Stimulated activated CD4-positive, alpha-beta T cell treated with anti-CD3 and anti-CD28 coated beads, TNF-alpha, amount 100 ng/mL, for 1 hour (primary cell): ENCODE data around the gene KSR2.
"Not testable (repeated sequence)": the region's sequence is repeated elsewhere in the genome, so short reads cannot be mapped to it uniquely, and the experiment has no call there.

Experiments used
- DNase-seq, 3 donors: peaks; one replicate each; pipeline ENCODE4 v3.0.0-alpha.2; 2020; ENCODE audit warnings: low read depth in 3 of 3, low spot score in 1 of 3

The KSR2 gene

GRCh38 chr12:117829108-117829507, 139.7 kb downstream of the KSR2 start:
- DNase-seq: no peak

DNA sequence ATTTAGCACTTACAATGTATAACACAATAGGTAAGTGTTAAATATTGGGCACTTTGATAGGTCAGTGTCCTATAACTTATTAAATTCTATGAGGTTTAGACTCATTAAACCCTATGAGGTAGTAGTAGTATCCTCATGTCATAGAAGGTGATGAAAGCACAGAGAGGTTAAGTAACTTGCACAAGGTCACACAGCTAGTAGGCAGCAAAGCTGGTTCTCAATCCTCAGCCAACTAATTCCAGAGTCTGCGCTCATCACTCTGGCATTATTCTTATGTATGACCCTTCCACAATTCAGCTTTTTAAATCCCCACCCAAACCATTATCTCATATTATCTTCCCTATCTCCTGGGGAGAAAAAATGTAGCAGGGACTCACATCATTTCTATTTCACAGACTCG, 141.1 kb downstream of the KSR2 start:
- DNase-seq: no peak

DNA sequence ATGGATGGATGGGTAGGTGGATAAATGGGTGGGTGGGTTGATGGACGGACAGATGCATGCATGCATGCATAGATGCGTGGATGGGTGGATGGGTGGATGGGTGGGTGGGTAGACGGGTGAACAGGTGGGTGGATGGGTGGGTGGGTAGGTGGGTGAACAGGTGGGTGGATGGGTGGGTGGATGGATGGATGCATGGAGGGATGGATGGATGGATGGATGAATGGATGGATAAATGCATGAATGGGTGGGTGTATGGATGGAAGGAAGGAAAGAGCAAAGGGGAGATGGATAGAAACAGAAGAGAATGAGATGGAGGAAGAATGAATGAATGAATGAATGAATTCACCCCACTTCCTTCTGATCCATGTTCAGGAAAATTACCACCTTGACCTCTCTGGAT, 143.0 kb downstream of the KSR2 start:
- DNase-seq: no peak

DNA sequence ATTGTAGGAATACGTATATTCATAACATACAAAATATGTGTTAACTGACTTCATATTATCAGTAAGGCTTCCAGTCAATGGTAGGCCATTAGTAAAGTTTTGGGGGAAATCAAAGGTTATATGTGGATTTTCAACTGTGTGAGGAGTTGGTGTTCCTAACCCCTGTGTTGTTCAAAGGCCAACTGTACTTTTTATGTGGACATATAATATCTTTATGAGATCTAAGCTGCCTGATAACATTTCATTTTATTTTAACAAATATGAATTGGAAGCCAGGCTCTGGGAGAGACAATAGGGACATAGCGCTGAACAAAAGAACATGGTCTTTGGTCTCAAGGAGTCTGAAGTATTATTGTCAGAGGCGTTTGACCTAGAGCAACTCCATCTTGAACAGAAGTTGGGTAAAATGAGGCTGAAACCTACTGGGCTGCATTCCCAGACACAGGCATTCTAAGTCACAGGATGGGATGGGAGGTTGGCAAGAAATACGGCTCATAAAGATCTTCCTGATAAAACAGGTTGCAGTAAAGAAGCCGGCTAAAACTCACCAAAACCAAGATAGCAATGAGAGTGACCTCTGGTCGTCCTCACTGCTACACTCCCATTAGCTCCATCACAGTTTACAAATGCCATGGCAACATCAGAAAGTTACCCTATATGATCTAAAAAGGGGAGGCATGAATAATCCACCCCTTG, 147.2 kb downstream of the KSR2 start:
- DNase-seq: no peak

GRCh38 chr12:117820216-117820907, 148.4 kb downstream of the KSR2 start:
- DNase-seq: no peak

- DNase-seq: no peak
Measured at GRCh38 chr12:117819160-117819559, 149.6 kb downstream of the KSR2 start.

DNA sequence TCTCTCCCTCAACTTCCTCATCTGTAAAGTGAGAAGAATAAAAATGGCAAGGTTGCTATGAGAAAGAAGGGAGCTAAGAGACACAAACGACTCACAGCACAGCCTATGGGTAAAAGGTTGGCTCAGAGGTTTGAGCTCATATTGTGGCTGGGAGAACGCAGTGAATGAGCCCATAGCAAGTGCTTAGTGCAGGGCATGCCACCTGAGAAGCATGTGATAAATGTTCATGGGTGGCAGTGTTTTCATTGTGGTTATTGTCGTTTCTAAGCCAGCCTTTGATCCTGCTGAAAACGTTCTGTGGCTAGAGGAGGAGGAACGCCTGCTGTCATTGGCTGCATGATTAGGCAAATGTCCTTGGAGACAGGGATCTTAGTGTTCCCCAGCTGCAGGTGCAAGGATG, 150.4 kb downstream of the KSR2 start:
- no peak for DNase-seq

DNA sequence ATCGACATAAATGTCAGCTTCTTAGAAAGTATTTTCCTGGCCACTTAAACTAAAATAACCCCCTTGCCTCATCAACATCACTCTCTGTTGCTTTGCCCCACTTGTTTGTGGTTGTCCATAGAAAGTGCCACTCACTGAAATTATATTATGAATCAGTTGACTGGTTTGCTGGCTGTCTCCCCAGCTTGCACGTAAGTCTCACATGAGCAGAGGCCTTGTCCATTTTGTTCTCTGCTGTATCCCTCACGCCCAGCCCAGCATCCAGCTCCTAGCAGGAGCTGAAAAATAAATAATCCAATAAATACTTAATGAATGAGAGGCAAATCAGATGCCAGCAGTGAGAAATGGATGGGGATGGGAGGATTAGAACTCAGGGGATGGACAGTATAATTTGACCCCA, 159.3 kb downstream of the KSR2 start:
- DNase-seq: no peak

GRCh38 chr12:117807946-117808345, 160.8 kb downstream of the KSR2 start:
- DNase-seq: no peak

DNA sequence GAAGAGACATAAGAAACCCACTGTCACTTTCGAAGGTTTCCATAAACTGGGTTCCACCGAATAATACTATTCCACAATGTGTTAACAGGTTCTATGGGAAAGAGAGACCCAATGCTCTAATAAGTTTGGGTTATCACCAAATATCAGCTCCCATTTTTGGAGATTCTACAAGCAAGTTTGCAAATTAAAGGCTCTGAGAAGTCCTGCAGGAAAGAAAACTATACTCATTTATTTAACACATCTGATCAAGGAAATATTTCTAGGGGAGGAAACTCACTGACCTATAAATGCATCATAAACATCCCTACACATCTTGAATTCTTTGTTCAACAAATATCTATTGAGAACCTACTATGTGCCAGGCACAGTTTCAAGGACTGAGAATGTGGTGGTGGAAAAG, 161.4 kb downstream of the KSR2 start:
- DNase-seq: no peak

- no peak for DNase-seq
Measured at GRCh38 chr12:117805865-117806264, 162.9 kb downstream of the KSR2 start.

DNA sequence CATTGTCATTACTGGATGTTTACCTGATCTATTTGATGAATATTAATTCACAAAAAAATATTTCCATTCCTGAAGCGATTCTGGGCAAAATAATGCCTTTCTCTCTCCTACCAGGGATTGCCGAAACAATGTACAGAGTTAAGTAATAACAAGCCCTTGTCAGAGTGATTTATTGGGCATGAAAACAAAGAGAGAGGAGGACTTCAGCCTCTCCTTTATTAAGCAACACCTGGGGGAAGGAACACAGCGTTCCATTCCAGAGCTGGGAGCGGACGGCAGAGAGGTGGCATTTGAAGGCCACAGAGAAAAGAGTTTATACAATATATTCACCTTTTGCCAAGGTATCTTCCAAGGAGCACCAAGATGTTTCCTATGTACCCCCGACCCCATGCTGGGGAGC, 165.8 kb downstream of the KSR2 start:
- no peak for DNase-seq

DNA sequence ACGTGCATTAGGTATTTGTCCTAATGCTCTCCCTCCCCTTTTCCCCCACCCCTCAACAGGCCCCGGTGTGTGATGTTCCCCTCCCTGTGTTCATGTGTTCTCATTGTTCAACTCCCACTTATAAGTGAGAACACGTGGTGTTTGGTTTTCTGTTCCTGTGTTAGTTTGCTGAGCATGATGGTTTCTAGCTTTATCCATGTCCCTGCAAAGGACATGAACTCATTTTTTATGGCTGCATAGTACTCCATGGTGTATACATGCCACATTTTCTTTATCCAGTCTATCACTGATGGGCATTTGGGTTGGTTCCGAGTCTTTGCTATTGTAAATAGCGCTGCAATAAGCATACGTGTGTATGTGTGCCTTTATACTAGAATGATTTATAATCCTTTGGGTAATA, 168.1 kb downstream of the KSR2 start:
- not testable (repeated sequence) for DNase-seq

DNA sequence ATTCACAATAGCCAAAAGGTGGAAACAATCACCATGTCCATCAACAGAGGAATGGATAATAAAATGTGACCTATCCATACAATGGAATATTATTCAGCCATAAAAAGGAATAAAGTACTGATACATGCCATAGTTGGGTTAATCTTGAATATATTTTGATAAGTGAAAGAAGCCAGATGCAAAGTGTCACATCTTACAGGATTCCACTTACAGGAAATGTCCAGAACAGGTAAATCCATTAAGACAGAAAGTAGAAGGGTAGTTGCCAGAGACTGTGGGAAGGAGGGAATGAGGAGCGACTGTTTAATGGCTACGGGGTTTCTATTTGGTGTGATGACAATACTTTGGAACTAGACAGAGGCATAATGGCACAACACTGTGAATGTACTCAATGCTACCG, 171.6 kb downstream of the KSR2 start:
- no peak for DNase-seq

GRCh38 chr12:117792877-117793424, 175.8 kb downstream of the KSR2 start:
- no peak for DNase-seq

DNA sequence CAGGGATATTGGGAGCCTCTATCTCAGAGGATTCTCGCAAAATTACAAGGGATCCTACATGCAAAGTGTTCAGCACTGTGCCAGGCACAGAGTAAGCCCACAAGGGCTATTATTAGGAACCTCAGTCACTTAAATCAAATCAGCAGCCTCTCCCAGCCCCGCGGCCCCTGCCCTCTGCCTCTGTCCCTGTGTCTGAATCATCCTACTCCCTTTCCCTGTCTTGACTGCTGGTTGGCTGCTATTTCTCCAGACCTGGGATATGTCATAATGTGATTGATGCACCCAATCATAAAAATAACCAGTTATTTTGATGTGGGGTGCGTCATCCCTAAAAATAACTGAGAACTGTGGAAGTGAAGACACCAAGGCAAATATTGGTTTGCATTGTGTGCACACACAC, 176.3 kb downstream of the KSR2 start:
- DNase-seq: no peak

DNA sequence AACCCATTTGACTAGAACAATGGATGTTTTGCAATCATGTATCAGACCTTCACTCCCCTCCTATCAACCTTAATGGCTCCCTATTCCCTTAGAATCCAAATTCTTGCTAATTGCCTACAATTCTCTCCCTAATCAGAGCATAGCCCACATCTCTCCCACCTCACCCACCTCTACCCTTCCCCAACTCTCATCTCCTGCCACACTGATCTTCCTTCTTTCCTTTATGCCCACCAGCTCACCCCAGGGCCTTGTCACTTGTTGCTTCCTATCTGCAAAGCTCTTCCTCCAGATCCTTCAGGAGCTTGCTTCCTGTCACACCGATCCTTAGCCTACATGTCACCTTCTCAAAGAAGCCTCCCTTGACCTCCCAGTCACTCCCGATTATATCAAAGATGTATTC, 177.8 kb downstream of the KSR2 start:
- DNase-seq: no peak

GRCh38 chr12:117790198-117790597, 178.6 kb downstream of the KSR2 start:
- no peak for DNase-seq

DNA sequence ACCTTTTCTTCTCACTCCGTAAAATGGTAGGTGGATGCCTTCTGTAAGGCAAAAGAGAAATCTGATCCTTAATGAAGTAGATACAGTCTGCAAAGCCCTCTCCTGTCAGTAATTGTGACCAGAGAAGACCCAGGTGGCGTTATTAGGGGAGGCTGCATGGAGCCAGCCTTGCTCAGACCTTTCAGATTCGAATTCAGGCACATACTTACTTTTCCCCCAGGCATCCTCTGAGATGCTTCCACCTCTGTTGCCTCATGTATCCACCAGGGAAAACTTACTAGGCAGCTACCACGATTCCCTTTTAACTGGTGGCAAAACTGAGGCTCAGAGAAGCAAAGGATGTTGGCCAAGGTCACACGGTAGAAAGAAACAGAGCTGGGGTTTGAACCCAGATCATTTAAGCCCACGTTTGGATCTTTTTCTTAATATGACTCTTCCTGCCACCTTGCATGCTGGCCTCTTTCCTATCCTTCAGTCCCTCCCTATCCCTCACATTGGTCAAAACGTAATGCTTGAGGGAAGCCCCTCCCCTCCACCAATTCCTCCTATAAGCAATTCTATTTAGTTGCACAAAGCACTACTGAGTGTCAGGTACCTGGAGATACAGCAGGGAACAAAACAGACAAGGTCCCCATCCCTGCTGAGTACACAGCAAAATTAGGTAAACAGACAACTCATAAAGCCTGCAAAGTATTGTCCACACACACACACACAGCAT, 179.4 kb downstream of the KSR2 start:
- no peak for DNase-seq

- no peak for DNase-seq
Measured at GRCh38 chr12:117778656-117779055, 190.1 kb downstream of the KSR2 start.

GRCh38 chr12:117774941-117775775, 193.6 kb downstream of the KSR2 start:
- no peak for DNase-seq
